HG03280 (cell line): ENCODE data around the gene CRYGS.
"Not testable (repeated sequence)": the region's sequence is repeated elsewhere in the genome, so short reads cannot be mapped to it uniquely, and the experiment has no call there.

Experiments
- ATAC-seq: cut with Tn5 transposase; IDR thresholded peaks from one replicate; pipeline ENCODE4 v1.9.1; 2021; ENCODE audit warnings: mild to moderate bottlenecking, moderate library complexity; ENCODE audit not compliant: unreplicated experiment

The CRYGS gene

GRCh38 chr3:186520957-186521842 is 23.0 kb downstream of the CRYGS start:
- peak; percentile 62 for ATAC-seq

- no peak for ATAC-seq
Observed at GRCh38 chr3:186520431-186520830, 23.7 kb downstream of the CRYGS start.

- no peak for ATAC-seq
Observed at GRCh38 chr3:186519021-186519658, 25.0 kb downstream of the CRYGS start.

- ATAC-seq: no peak
Observed at GRCh38 chr3:186517218-186517617, 27.0 kb downstream of the CRYGS start.

- ATAC-seq: no peak
Observed at GRCh38 chr3:186516646-186517045, 27.5 kb downstream of the CRYGS start.

GRCh38 chr3:186515125-186515524 is 29.1 kb downstream of the CRYGS start:
- no peak for ATAC-seq

GRCh38 chr3:186514296-186515002 is 29.7 kb downstream of the CRYGS start:
- no peak for ATAC-seq

- no peak for ATAC-seq
Observed at GRCh38 chr3:186513386-186513785, 30.8 kb downstream of the CRYGS start.

GRCh38 chr3:186512570-186513302 is 31.4 kb downstream of the CRYGS start:
- ATAC-seq: no peak

- ATAC-seq: no peak
Observed at GRCh38 chr3:186511702-186512101, 32.5 kb downstream of the CRYGS start.

- peak; percentile 65 for ATAC-seq
Observed at GRCh38 chr3:186511245-186511644, 32.9 kb downstream of the CRYGS start.

- ATAC-seq: no peak
Observed at GRCh38 chr3:186510374-186511079, 33.7 kb downstream of the CRYGS start.

GRCh38 chr3:186509423-186509822 is 34.8 kb downstream of the CRYGS start:
- ATAC-seq: no peak

GRCh38 chr3:186506857-186507256 is 37.3 kb downstream of the CRYGS start:
- no peak for ATAC-seq

- no peak for ATAC-seq
Observed at GRCh38 chr3:186506191-186506739, 37.9 kb downstream of the CRYGS start.

- ATAC-seq: no peak
Observed at GRCh38 chr3:186502966-186503712, 41.0 kb downstream of the CRYGS start.

- ATAC-seq: no peak
Observed at GRCh38 chr3:186502138-186502948, 41.8 kb downstream of the CRYGS start.

- ATAC-seq: not testable (repeated sequence)
Observed at GRCh38 chr3:186499949-186500348, 44.2 kb downstream of the CRYGS start.
